ENCODE measurements around the gene PARN. TPM values are rescaled to one million over a fixed set of nuclear protein-coding genes. Genes with fewer than 3 reads are reported as not detected.

The PARN gene
- total and polyA plus RNA-seq, 2 experiments from 2014 or later, result 32.5 to 61.3 TPM

- TF ChIP-seq ZNF462 (CRISPR knock-in tag; IDR thresholded peaks at IDR 0.05) (no peak), ZNF331 (CRISPR knock-in tag; IDR thresholded peaks at IDR 0.05; ENCODE audit: low read depth) (no peak)
These were observed 105.1 kb downstream of the PARN start (continued) for GRCh38 chr16:14524979-14525378.

- ATAC-seq, result peak; percentile 71
- H3K4me3 ChIP-seq, result no peak overlapping the region
- Mint-ChIP-seq H3K9me3 (no peaks in the 10 kb centered on the region), H3K4me3 (no peak overlapping the region), H3K27ac (no peak overlapping the region), H3K27me3 (ENCODE audit: insufficient read depth, low read depth, poor library complexity) (no peaks in the 10 kb centered on the region), H3K4me1 (peaks cover 64% of the 10 kb centered on the region), H3K36me3 (ENCODE audit: low read depth) (no peaks in the 10 kb centered on the region)
- H2AFZ ChIP-seq, result no peak overlapping the region
- no peak overlapping the region for H3K27ac ChIP-seq (ENCODE audit: low read depth)
- H3K4me2 ChIP-seq, result peak overlapping the region; percentile 23; the same call in 1 of the 2 replicates
- H3K27me3 ChIP-seq (ENCODE audit: insufficient read depth), result no peaks in the 10 kb centered on the region
- peak; percentile 48 for DNase-seq (ENCODE audit: low spot score)
- no peaks in the 10 kb centered on the region for H3K9me2 ChIP-seq (ENCODE audit: insufficient read depth)
- 0 out of 2 replicates have a peak, but pooled peaks cover 3% of the 10 kb centered on the region for H3F3A ChIP-seq (replicated peaks; ENCODE audit: low read depth)
- peaks cover 64% of the 10 kb centered on the region for H3K4me1 ChIP-seq (ENCODE audit: insufficient read depth)
- peaks cover 2% of the 10 kb centered on the region for H3K79me2 ChIP-seq (replicated peaks; ENCODE audit: insufficient read depth)
- H3K36me3 ChIP-seq (ENCODE audit: insufficient read depth), result no peaks in the 10 kb centered on the region
- H4K20me1 ChIP-seq (replicated peaks; ENCODE audit: insufficient read depth), result no peaks in the 10 kb centered on the region; the same call in 1 of the 2 replicates
- TF ChIP-seq NANOG (IDR thresholded peaks at IDR 0.05; ENCODE audit: borderline replicate concordance) (no peak), POLR2AphosphoS5 (IDR thresholded peaks at IDR 0.05; ENCODE audit: low read depth) (no peak), EZH2 (IDR thresholded peaks at IDR 0.05; ENCODE audit: low read depth, unreplicated experiment) (no peak), CREB1 (CRISPR knock-in tag; IDR thresholded peaks at IDR 0.05; ENCODE audit: low read depth) (no peak), ZNF331 (CRISPR knock-in tag; IDR thresholded peaks at IDR 0.05; ENCODE audit: low read depth) (no peak), ZNF114 (CRISPR knock-in tag; IDR thresholded peaks at IDR 0.05) (no peak), CTCF (conservative IDR thresholded peaks at IDR 0.05; ENCODE audit: low read depth in 2 of 2) (no peak), JUNB (IDR thresholded peaks at IDR 0.05; ENCODE audit: unreplicated experiment) (no peak), ETS1 (IDR thresholded peaks at IDR 0.05) (no peak)
These were observed 106.4 kb downstream of the PARN start for GRCh38 chr16:14523632-14524031.

Measured in GM23338 (cell line).